GM19372 (cell line): Measurements from ENCODE around the gene LPAR1.

Experiments used
- ATAC-seq: cut with Tn5 transposase; IDR thresholded peaks from one replicate; pipeline ENCODE4 v1.9.1; 2021; ENCODE audit warnings: mild to moderate bottlenecking, low read depth, moderate library complexity; ENCODE audit not compliant: unreplicated experiment

The LPAR1 gene

DNA sequence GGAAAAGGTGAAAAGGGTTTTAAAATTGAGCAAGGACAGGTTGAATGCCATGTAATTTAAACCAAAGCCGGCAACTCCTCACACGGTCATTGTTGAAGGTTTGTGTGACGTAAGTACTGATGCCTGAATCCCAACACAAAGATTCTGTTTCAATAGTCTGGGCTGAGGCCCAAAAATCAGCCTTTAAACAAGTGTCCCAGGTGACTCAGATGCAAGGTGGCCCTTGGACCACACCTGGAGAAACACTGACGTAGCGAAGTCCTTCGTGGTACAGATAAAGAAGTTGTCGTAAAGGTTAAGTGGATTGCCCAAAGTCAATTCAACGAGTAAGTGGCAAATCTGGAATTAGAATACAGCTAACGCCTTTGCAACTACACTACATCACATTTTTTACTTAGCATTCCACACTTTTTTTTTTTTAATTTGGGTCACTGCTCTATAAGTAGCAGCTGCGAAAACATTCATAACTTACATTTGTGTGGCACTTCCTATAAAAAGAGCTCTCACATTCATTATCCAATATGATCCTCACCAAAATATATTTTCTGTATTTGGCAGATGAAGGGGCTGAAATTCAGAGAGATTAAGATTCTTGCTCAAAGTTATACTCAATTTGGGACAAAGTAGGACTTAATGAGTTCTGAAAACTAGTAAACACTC is 111.3 kb downstream of the LPAR1 start:
- ATAC-seq = no peak

DNA sequence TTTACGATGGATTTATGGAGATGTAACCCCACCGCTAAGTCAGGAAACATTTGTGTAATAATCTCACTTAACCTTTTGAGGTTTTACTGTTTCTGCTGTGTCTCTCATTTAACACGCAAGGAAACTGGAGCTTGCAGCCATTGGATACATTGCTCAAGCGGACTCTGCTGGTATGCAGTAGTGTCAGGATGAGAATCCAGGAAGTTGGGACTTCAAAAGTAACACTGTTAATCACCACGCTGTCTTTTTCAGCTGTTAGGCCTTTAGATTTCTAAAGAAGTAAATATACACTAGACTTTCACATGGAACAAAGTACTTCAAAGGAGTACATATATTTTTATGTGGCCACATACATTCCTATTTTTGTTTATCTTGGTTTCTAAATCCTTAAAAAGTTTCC is 114.7 kb downstream of the LPAR1 start:
- ATAC-seq = no peak

DNA sequence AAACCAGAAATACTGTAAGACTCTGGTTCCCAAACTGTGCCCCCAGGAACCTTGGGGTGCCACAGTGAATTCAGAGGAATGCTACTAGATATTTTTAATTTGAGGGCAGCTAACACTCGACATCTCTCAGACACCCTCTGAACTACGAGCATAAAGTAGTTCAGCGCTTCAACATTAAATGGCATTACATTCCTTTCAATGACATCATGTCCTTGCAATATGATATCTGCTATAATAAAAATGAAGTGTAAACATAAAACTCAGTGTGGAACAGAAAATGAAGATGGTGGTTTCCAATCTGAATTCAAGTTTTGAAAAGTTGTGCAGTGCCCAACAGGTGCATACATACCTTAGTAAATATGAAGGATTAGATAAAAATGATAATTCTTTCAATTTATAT is 116.1 kb downstream of the LPAR1 start:
- ATAC-seq = no peak

DNA sequence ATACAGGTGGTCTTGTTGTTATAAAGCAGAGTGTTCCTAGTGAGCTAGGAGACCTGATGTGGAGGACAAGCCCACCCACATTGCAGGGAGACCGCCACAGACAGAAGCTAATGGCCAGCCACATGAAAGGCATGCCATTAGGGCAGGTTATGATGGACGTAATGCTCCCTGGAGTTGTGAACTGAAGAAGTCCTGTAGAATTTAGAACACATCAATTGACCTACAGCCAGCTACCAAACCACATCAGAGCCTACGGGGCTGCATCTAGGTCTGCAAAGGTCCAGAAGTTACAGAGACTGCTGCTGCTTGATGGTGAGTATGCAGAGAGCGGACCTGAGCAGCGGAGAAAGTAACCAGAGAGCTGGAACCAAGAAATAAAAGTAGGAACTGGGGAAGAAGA is 116.6 kb downstream of the LPAR1 start:
- ATAC-seq = no peak

DNA sequence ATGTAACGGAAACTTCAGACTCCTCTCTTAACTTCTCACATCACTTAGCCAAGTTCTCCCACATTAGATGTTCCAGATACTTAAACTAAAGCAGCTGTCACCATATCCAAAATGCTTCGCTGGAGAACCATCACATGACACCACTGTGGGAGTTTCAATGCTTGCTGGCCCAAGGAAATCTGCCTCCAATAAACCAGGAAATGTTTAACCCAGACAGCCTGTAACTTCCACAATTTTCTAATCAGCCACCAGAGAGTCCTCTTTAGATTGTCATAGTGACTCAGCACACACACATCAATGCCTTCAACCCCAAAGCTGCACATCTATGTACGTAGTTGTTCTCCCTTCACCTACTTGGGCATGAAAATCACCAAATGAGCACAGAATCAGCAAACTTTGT is 118.7 kb downstream of the LPAR1 start:
- no peak for ATAC-seq

DNA sequence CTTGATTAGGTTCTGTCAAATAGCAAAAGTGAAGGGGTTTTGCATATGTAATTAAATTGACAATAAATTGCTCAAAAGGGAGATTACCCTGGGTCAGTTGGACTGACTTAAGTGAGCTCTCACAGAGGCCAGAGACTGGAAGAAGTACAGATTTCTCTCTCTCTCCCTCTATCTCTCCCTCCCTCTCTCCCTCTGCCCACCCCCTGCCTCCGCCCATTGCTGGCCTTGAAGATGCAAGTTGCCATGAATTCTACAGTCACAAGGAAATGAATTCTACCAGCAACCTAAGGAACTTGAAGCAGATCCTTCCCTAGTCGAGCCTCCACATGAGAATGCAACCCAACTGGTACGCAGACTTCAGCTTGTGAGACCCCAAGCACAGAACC is 119.2 kb downstream of the LPAR1 start:
- ATAC-seq = no peak

DNA sequence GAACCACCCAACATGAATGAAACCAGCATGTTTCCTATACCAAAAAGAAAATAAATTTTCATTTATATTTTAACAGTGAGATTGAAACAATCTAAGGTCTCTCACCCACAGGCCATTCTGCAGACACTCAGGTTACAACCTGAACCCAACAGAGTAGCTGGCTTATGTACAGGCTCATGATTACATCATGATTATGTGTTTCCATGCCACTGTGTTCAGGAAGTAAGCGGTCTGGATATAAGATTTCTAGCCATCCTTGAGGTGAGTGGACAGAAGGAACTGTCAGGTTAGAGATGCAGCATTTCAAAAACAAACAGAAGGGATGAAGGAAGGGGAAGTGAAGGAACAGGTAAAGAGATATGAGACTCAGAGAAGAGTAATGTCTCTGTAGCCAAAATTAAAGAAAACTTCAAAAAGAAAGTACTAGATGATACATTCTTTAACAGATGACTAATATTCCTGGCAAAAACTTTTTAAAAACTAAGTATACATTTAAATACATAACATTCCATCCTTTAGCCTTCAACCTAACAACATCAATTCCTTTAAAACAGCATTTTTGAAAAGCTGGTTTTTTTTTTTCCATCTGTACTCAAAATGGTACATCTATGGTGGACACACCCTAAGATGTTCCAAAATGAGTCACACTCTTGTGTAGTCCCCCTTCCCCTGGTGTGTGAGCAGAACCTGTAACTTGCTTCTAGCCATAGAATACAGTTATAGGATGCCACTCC is 119.8 kb downstream of the LPAR1 start:
- no peak for ATAC-seq

DNA sequence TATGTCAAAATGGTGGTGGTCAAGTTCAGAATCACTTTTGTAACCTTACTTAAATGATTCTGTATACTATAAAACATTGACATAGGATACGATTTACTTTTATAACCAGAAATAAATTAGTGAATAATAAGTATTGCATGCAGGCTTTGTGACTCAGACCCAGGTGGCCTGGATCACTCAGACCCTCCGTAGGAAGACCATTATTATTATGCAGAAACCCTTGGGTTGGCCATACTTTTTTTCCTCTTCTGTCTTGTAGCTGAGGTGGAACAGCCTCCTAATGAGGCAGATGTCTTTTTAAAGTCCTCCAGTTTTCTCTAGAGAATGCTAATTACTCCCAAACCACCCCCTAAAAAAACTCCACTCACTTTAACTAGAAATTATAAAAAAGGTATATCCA is 121.9 kb downstream of the LPAR1 start:
- no peak for ATAC-seq

DNA sequence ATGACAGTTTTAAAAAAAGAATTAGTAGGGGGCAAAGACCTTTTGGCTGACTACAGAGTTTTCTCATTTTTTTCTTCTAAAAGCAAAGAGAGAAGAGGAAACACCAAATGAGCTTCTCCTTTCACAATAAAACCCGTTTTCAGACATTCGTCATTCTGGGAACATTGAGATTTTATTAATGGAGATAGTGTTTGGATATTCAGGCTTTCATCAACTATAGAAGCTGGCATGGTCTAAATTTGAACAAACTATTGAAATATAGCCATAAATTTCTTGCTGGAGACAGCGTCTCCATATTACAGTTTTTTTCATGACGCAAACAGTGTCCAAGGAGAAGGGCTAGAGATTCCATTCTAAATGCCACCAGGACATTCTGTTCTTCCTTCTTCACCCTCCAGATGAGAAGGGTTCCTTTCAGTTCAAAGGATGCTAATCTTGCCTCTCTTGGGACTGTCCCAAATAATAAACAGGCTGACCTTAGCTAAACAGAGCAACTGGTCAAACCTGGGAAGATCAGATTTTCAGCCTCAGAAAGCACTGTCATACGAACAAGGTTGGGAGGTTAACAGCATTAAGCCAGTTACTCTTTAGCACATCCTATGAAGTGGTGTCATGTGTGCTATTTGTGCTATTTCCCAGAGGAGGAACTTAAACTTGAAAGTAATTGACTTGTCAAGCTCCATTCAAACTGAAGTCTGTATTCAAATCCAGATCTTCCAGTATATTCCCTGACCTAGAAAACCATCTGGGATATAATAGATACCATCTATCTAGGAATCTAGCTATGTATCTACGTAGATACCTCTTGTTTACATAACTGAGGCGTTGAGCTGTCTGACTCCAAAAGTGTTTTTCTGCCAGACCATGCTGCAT is 125.6 kb downstream of the LPAR1 start:
- ATAC-seq = no peak

DNA sequence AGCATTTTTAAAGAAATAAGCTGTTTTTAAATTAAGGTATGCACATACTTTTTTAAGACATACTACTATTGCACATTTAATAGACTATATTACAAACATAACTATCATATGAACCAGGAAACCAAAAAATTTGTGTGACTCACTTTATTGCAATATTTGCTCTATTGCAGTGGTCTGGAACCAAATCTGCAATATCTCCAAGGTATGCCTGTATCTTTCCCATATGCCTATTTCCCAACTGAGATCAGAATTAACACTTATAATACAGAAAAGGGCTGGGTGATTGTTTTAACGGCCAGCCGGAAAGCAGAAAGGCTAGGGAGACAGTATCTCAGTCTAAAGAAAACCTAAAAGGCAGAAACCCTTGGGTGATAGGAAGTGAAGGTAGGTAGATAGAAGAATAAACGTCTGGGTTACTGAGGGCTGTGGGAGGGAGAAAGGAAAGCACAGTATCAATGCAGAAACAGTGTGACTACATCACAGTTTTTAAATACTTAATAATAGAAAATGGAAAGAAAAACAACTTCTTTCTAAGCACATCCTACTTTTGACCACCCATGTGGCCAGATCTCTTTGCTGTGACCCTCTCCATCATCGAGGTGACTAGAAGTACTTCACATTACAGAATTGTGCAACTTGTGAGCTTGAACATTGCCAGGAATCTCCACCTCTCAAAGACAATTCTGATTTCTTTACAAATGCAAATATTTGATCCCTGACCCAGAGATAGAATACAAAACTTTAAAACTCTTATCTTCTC is 126.4 kb downstream of the LPAR1 start:
- no peak for ATAC-seq

DNA sequence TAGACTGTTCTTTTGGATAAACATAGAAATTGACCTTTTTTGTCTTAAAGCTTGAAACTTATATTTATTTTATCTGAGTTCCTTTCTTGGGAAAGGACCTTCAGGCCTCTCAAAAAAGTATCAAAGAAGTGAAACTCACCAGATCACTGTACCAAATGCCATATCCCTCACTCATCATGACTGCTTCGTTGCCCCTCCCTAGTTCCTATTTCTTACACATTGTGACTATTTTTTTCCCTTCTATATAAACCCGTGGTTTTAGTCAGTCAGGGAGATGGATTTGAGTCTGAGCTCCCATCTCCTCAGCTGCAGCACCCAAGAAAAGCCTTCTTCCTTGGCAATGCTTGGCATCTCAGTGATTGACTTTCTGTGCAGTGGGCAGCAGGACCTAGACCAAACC is 129.4 kb downstream of the LPAR1 start:
- no peak for ATAC-seq

DNA sequence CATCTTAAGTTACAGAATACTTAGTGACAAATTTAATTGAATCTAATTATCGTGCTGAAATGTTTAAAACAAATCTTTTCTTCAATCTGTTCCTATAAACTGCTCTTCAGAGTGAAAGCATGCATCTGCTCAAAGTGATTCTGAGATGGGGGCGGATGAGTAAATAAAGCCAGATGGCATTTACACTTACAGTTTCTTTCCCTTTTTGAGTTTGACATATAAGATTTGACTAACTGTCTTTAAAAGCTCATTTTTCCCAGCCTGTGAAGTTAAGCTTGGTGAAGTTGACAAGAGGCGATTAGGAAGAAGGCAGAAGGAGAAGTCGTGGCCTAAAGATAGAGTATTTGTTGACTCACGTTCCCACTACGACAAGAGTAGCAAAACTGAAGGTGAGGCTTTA is 137.4 kb downstream of the LPAR1 start:
- ATAC-seq = no peak

DNA sequence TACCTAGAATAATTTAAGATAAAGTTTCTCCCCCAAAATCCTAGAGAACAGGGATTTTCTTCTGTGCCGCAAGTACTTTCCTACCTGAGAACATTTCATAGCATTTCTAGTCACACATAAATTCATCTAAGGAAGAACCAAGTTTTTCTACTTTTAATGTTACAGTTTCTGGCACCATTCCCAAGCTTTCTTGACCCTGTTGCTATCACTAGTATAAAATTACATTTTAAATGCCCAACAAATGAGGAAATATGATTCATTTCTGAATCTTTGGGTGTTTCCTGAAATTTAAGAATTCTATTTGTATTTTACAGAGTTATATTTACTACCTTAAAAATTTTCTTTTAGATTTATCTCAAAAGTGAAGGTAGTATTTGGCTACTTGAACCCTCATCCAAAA is 137.8 kb downstream of the LPAR1 start:
- no peak for ATAC-seq

DNA sequence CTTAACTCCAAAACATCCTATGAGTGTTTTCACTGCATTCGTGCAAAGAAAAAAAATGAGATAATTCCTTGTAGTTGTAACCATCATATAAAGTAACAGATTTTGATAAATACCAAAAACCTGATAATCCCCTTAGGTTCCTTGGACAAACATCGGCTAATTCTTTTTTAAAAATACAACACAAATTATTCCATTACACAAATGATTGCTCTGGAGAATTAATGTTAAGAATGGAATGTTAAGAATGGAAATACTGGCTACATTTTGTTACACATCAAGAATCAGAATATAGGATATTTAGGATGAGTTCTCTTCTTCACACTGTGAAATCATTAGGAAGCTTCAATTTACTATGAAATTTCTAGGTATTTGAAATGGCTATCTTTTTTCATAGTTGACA is 139.4 kb downstream of the LPAR1 start:
- ATAC-seq = no peak

DNA sequence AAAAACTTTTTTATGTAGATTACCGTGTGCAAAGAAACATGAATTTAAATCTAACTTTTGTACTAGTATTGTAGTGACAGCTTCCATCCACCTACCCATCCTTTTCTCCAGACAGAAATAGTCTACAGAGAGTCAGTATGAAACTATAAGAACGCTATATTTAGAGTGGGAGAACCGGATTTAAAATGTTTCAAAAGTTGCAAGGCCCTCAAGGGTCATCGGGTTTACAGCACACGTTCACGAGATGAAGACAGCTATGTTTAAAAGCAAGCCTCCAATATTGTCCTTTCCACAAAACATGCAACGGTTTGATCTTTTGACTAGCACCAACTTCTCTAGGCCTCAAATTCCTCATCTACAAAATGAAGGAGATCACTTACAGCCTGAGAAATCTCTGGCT is 139.9 kb downstream of the LPAR1 start:
- no peak for ATAC-seq

DNA sequence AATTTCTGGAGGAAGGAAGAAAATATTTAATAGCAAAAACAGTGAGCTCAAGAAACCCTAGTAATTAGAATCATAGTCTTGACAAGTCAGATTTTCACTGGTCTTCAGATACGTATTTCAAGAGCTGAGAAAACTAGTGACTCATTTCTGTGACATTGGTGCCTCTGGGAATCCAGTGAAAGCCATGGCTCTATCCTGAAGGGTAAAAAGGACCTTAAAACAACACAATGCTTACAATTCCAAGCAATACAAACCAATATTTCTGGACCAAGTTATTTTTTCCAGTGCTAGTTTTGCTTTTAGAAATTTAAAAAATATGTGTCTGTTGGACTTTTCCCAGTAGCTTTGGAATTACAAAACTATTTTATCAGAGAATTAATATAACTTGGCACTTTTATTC is 140.3 kb downstream of the LPAR1 start:
- no peak for ATAC-seq

DNA sequence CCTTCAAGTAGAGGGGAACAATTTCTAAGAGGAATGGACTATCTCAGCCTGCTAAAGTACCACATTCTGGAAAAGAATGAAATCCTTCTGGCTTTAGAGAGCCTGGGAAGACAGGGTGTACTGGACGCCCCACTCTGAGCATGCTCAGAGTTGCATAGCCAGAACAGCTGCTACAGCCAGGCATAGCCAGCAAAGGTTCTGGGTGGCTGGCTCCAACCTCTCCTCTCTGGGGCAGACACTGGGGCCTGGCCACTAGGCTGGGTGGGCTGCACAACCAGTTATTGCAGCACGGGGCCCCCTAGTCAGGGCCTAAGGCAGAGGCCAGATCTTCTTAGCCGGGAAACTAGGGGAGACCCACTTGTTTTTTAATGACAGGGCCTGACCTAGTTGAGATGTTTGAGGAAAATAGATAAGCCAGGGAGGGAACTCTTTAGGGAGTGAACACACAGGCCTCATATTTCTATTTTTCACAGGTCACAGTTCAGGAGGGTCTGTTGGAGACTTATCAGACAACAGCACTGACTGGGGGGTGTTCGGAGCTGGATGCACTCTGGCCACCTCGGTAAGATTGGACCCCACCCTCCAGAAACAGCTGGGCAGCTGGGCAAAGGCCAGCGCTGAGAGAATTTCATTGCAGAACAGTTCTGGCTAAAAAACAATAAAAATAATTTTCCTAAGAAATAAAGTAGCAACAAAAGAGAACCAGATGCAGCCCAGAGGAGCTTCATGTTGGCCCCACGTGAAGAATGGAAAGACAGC is 142.9 kb downstream of the LPAR1 start:
- ATAC-seq = no peak

DNA sequence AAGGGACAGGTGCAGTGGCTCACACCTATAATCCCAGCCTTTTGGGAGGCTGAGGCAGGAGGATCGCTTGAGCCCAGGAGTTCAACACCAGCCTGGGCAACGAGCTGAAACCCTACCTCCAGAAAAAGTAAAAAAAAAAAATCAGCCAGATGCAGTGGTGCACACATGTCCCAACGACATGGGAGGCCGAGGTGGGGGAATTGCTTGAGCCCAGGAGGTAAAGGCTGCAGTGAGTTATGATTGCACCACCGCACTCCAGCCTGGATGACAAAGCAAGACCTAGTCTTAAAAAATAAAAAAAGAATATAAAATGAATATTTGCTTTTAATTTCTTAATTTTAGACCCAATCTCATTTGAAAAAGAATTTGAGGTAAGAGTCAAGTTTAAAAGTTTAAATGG is 143.5 kb downstream of the LPAR1 start:
- no peak for ATAC-seq

DNA sequence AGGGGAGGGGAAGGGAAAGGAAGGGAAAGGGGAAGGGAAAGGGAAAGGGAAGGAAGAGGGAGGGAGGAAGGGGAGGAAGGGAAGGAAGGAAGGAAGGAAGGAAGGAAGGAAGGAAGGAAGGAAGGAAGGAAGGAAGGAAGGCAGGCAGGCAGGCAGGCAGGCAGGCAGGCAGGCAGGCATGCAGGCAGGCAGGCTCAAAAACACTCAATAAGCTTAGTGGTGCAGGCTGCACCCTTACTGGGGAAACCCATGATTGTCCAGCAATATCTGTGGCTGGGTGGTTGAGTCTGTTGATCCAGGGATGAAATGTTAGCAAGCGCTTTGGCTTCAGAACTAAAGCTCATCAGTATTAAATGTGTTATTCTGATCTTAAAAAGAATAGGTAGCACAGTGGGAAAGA is 145.6 kb downstream of the LPAR1 start:
- no peak for ATAC-seq

DNA sequence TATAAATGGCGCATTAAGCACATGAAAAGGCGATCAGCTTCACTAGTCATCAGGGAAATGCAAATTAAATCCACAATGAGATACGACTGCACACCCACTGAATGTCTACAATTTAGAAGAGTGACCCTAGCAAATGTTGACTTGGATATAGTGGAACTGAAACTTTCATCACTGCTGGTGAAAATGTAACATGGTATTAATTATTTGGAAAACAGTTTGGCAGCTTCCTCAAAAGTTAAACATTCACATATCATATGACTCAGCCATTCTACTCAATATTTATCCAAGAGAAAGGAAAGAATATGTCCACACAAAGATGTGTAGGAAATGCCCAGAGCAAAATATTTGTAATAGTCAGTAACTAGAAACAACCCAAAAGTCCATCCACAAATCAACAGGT is 146.5 kb downstream of the LPAR1 start:
- no peak for ATAC-seq
